Activated CD4-positive, alpha-beta T cell treated with anti-CD3 and anti-CD28 coated beads for 48 hours (primary cell): ENCODE measurements around the gene DIP2B.
"Not testable (repeated sequence)": the region's sequence is repeated elsewhere in the genome, so short reads cannot be mapped to it uniquely, and the experiment has no call there.

ENCODE experiments used
- DNase-seq: peaks from one replicate; pipeline ENCODE4 v3.0.0-alpha.2; 2020

Gene DIP2B

DNA sequence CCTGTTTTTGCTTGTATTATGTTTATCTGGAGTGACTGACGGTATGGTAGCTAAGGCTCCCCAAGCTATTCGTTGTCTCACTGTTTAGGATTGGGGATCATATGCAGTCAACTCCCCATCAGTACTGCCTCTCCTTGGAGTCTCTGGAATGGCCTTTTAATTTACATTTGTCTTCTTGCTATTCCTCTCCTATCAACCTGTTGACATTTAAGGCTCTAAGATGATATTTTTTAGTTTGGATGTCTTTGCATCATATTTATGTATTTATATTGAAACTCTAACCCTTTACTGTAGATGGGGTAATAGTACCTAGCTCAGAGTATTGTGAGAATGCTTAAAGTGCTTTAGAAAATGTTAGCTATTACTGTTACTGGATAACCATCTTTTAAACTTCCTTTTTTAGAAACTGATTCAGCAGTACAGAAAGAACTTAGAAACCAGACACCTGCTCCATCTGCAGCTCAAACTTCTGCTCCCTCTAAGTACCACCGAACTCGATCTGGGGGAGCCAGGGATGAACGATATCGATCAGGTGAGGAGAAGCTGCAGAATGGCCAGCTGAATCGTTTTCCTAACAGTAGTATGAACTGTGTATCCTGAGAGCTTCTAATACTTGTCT is 135.6 kb downstream of the DIP2B start:
- no peak for DNase-seq

DNA sequence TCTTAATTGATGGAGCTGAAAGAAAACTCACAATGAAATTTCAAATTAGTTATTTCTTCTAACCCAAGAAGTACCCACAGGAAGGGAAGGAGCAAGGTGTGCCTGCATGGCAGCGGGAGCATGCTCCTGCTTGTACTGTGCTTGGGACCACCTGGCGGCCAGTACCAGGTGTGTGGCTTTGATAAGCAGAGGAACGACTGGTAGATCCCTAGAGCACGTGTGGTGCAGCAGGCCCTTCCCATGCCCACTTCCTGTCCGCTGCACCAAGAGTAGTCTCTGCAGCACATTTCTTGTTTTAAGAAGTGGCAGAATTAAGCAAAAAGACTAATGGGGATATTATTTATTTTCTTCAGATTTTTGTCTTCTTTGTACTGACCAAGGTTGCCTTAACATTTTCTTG is 136.8 kb downstream of the DIP2B start:
- no peak for DNase-seq

DNA sequence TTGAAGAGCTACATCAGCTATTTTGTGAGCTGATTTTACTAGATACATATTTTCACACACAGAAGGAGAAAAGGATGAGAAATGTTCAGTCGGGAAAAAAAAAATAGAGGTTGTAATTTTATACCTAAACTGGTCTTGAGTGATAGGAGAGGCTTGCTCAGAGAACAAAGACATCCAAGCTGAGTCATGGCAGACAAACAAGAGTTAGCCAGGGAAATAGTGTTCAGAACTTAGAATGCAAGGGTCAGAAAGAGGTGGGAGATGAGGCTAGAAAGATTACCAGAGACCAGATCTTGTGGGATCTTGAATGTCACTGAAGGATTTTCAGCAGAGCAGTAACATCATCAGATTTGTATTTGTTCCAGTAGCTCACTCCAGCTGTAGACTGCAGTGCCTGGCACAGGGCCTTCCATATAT is 137.3 kb downstream of the DIP2B start:
- DNase-seq = no peak

DNA sequence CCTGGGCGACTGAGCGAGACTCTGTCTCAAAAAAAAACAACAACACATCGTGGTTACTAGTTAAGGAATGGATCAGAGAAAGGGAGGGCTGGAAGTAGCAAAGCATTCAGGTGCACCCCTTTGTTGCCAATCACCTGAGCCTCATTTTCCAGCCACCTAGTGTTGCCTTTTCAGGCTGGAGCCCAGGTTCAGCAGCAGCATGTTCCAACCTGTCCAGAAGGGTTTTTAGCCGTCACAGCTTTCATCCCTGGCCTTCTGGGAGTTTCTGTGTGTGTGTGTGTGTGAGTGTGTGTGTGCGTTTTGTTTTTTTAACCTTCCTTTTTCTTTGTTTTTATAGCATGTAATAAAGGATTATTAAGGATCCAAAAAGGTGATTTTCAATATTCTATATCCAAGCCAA is 138.0 kb downstream of the DIP2B start:
- no peak for DNase-seq

DNA sequence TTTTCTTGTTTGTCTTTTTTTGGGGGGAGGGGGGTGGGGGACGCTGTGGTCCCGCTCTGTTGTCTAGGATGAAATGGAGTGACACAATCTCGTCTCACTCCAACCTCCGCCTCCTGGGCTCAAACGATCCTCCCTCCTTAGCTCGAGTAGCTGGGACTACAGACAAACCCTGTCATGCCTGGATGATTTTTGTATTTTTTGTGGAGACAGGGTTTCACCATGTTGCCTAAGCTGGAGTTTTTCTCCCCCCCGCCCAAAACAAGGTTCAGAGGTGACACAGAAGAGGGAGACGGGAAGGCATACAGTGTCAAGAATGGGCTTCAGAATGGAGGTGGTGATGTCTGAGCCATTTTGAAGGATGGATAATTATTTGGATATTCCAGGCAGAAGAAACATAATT is 142.2 kb downstream of the DIP2B start:
- no peak for DNase-seq

DNA sequence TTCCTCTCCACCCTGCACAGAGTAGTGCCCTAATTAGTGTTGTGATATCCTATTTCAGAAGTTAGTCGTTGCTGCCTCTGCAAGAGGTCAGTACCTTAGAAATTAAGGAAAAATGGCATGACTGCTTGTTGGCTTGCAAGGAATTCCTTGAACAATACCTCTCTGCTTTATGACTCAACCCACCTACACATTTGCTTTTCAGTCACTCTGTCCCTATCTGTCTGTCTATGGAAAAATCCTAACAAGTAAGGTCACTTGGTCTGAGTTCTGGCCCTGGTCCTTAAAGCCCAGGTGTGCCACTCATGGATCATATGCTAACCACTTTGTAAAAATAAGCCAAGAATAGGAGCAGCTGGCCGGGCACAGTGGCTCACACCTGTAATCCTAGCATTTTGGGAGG is 142.7 kb downstream of the DIP2B start:
- no peak for DNase-seq

DNA sequence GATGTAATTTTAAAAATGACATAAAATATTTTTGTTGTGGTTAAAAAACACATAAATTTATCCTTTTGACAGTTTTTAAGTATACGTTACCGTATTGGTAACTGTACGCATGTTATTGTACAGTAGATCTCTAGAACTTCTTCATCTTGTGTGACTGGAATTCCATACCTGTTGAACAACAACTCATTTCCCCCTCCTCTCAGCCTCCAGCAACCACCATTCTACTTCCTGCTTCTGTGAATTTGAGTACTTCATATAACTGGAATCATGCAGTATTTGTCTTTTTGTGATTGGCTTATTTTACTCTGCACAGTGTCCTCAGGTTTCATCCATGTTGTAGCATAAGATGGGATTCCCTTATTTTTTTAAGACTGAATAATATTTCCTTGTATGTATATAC is 145.5 kb downstream of the DIP2B start:
- no peak for DNase-seq

DNA sequence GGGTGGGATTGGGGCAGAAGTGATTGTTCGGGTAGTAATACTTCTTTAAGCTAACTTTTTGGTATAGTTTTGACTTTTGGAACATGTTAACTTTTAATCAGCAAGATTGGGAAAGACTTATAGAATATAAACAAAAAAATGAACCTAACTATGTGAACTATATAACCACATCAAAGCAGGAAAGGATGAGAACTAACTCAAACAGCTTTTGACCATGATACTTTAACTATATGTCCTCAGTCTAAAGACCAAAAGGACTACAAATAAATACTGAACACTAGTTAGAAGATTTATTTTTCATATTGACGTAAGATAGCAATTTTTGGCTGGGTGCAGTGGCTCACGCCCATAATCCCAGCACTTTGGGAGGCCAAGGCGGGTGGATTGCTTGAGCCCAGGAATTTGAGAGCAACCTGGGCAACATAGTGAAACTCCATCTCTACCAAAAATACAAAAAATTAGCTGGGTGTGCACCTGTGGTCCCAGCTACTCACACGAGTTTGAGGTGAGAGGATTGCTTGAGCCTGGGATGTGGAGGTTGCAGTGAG is 150.7 kb downstream of the DIP2B start:
- no peak for DNase-seq

DNA sequence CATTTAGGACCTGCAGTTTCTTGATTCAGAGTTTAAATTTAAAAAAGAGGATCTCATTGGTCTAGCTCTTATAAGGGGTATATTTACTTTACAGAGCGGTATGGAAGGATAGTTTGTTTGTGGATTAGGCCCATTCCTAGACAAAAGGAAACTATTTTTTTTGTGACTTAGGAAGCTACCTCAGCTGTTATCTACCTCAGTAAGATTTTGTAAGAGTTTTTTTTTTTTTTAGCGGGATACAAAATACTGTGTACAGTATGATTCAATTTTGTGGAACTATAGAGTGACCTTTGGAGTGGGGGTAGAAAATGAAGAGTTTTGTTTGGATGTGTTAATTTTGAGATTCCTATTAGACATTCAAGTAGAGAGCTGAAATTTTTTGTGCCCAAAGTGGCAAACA is 154.5 kb downstream of the DIP2B start:
- DNase-seq = no peak

DNA sequence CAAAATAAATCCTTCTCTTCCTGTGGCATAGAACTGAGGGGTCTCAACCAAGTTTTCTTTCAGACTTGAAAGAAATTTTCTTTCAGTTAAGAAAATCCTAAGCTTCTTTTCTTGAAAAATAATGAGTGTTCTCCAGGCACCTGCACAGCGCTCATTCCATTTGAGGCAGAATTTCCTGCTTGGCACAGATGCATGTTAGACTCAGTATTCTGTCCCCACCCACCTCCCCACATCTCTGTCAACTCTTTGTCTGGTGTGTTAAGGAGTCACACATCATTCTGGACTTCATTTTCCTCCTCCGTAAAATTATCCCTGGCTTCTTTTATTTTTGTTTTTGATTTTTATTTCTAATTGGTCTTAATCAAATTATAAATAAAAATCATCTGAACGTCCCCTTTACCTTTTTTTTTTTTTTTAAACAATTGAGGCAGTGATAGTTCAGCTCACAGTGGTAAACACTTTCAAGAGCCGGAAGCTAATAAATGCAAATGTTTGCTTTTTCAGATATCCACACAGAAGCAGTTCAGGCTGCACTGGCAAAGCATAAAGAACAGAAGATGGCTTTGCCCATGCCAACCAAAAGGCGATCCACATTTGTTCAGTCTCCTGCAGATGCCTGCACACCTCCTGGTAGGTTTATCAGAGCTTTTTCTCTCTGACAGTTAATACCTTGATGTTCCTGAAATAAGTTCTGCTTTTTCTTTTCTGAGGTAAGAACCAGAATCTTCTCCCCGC is 155.1 kb downstream of the DIP2B start:
- no peak for DNase-seq

DNA sequence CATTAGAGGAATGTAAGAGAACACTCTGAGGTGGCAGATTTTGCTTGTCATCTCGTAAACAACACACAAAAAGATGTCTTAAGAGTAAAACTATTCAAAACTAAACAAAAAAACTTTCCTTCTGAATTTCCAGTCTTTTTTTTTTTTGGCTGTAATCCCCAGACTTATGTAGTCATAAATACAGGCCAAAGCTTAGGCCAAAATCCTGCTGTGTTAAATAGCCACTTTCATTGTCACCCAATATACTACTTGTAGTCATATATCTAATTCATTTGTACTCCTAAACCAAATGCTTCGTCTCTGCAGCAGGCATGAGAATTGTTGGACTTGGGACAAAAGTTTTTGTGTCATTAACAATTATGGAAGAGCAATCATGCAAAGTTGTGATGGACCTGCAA is 155.6 kb downstream of the DIP2B start:
- no peak for DNase-seq

DNA sequence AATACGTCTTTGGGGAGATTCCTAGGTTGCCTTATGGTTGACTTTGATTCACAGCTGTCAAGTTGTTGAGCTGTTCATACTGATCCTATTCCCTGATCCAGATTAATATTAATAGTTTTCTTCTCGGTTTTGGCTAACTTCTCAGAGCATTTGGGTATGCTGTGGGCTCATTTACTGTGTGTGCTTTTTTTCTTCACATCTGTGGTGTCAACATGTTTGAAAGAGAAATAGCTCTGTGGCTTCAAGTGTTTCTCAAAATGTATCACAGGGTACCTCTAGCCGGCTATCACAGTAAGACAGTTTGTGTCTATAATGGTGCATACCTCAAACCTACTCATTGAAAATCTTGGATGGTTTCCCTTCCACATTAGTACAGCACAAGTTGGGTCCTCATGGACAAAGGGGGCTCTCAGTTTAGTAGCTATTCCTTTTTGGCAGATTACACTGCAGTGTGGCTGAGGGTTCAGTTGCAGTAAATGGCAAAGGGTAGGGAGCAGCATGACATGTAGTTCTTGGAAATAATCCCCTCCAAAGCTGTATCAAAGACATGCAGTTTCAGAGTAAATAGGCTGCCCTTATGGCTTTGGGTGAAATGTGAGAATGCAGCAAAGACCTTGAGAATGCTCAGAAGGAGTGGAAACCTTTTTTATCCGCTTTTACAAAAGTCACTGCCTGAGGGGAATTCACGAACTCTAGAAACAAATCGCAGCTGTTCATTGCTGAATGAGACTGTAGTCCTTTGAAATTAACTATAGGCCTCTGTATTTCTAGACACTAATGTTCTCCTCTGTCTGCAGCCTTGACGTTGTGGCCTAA is 156.7 kb downstream of the DIP2B start:
- no peak for DNase-seq

DNA sequence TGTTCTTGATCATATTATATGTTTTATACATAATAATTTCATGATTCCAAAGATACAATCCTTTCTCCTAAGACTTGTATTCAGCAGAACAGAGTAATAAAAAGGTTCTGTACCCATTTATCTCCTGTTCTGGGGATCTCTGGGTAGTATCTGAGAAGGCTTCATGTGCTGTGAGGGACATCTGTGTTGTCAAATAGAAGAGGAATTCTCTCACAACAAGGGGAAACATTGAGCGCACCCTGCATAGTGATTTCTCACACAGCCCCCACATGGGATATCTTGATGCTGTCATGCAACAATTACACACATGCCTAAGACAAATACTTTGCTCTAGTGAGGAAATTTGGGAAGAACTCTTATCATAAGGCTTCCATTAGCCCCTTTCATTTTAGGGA is 157.3 kb downstream of the DIP2B start:
- DNase-seq = no peak

DNA sequence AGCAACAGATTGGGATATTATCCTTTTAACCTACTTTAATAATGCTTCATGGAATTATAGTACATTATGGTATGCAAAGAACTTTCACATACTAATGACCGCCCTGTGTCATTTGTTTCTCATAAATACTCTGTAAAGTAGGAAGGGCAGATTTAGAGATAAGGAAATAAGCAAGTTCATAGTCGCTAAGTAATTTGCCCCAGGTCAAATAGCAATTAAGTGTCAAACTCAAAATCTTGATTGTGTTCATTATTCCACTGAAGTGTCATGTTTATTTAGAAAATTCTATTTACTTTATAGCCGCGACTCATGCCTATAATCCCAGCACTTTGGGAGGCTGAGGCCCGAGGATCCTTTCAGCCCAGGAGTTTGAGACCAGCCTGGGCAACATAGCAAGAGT is 160.4 kb downstream of the DIP2B start:
- DNase-seq = no peak

DNA sequence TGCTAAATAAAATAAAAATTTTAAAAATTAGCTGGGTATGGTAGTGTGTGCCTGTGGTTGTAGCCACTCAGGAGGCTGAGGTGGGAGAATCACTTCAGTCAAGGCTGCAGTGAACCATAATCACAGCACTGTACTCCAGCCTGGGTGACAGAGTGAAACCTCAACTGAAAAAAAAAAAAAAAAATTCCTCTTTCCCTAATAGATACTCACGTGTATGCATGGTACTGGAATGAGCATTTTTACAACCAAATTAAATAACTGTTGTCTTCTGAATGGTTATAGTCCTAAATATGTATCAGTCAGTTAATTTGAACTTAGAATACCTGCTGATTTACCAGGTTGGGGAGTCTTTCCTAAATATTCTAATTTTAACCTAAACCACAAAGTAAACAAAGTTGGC is 160.8 kb downstream of the DIP2B start:
- no peak for DNase-seq

DNA sequence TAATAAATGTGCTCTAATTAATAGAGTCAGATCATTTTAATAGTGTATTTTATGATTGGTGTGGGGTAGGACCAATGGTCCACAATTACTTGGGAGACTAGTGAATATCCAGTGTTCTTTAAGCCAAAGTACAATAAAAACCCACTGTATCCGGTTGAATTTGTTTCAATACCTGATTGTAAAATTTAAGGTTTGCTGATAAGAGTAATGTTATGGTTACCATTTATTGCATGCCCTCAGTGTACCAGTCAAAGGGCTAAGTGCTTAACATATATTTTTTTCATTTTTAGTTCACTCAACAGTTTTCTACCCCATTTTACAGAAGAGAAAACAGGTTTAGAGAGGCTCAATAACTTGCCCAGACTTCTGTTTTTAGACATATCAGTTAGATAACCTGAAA is 161.2 kb downstream of the DIP2B start:
- no peak for DNase-seq

DNA sequence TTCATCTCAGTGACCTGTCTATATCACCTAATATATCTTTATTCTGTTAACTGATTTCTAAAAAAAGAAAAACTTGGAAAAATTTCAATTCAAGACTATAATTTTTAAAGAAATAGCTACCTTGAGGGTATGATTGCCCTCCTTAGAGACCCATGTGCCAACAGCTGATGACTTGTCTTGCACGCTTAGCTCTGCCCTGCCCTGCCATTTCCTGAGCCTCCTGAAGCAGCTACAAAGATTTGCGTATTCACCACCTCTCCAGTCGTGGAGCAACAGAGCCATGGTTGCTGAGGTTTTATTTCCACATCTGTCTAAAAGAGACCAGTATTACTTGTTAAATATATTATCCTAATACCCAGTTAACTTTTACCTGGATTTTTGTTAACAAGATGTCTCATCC is 167.4 kb downstream of the DIP2B start:
- DNase-seq = no peak

DNA sequence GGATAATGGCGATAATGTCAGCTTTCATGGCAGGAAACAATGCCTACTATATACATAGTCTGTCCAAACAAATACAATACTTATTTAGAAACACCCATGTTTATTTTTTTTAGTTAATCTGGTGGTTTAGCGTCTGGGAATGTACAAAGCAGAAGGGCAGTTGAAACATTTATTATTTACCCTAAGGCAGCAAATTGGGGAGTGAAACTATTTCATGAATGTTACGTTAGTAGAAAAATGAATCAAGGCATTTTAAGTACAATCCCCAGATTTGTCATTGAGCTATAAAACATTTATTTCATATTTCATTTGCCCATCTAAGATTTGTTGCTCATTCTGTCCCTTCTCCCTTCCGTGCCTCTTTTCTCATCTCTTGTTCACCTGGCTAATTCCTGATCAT is 172.0 kb downstream of the DIP2B start:
- no peak for DNase-seq

DNA sequence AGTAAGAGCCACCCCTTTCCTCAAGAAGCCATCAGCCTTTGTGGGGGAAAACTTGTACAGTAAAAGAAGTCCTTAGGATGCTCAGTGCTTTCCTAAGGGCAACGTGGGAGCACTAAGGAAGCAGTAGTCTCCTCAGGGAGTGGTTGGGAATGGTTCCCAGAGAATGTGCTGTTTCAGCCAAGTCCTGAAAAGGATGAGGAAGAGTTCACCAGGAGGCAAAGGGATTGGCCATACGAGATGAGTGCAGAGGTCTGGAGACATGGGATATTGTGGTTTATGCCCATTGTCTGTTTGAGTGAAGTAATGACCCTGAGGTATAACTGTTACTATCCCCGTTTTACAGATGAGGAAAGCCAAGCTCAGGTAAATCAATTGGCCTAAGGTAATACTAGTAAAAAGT is 173.1 kb downstream of the DIP2B start:
- DNase-seq = no peak

DNA sequence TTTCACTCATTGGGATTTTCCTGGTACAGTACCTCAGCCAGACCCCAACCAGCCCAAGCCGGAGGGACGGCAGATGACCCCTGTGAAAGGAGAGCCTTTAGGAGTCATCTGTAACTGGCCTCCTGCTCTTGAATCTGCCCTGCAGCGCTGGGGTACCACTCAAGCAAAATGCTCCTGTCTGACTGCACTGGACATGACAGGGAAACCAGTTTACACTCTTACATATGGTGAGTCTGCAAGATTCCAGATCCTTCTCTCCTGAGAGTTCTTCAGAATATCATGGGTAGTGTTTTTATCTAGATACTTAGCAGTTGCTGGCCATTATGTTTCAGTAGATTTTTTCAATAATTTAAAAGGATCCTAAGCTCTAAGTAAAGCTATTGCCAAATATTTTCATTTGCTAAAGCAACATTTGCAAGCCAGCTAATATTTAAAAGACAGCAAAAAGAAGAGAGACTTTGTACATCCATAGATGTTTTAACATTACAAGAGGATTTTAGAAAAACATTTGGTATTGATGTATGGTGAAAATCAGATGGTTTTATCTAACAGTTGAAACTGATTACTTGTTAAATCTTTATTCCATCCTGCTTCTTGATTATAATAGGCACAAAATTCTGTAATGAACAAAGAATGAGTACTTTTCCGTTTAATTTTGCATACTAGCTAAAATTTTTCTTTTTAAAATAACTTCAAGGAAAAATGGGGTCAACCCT is 174.0 kb downstream of the DIP2B start:
- no peak for DNase-seq

DNA sequence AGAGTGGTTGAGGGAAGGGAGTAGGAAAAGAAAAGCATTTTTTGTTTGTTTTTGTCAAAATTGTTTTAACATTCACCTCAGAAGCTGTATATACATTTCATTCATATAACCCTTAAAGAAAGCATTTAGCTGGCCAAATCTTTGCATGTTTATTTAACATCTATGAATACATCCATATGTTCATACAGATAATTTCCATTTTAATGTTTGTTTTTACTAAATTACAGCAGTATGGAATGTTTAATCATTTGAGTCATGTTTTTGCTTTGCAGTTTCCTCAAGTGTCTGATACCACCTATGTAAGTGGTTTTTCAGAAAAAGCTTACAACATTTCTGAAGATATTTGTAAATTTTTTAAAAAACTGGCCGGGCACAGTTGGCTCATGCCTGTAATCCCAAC is 174.8 kb downstream of the DIP2B start:
- DNase-seq = no peak

DNA sequence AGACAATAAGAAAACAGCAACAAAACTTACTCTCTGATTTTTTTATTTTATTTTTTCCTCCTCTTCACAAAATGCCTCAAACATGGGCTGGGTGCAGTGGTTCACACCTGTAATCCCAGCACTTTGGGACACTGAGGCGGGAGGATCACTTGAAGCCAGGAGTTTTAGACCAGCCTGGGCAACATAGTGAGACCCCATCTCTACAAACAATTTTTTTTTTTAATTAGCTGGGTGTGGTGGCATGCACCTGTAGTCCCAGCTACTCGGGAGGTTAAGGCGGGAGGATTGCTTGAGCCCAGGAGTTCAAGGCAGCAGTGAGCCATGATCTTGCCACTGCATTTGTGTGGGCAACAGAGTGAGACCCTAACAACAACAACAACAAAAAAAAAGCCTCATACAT is 176.3 kb downstream of the DIP2B start:
- not testable (repeated sequence) for DNase-seq

DNA sequence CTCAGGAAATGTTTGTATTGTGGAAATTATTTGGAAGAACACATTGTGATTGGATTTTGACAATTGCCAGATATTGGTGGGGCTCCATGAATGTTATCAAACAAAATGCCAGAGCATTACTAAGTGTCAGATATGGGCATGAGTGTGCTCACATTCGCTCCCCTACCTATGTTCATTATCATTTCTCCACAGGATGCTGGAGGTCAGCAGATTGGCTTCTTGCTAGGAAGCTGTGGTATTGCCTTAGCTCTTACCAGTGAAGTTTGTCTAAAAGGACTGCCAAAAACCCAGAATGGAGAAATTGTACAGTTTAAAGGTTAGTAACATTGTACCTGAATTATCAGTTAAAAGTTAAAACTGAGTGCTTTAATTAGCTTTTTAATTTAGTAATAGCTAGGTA is 180.9 kb downstream of the DIP2B start:
- no peak for DNase-seq
